Measurements from ENCODE around the gene XPA. TPM values are rescaled to one million over a fixed set of nuclear protein-coding genes. Genes with fewer than 3 reads are reported as not detected.
"Not testable (repeated sequence)": the region's sequence is repeated elsewhere in the genome, so short reads cannot be mapped to it uniquely, and the experiment has no call there.

XPA gene
- total RNA-seq = 3.2 TPM

GRCh38 chr9:97696803-97697601 lies at the start of gene XPA:
TSS of gene XPA (minus strand) at chr9:97697340. CDS start at chr9:97697292, 48 bp downstream.
- intact Hi-C loops (cut with DNase I) = loop anchor here (2.0 kb wide), 1 partner anchor 64 kb away; the partner anchor contains the start of genes NCBP1 and TSTD2
- DNase-seq (ENCODE audit: low spot score in 2 of 2) = peak; percentile 80 to 98
- Histone ChIP-seq H3K27me3 (no peaks in the 10 kb centered on the region), H3K27ac (peak within 1 kb of the TSS; percentile 93 to 96), H3K36me3 (peaks cover 0 to 9% of the 10 kb centered on the region in 2 donors), H3K4me3 (peak within 1 kb of the TSS; percentile 73 to 81), H3K9me3 (no peaks in the 10 kb centered on the region), H3K4me1 (peaks cover 0 to 25% of the 10 kb centered on the region in 2 donors)
- TF ChIP-seq, protein P1, sequence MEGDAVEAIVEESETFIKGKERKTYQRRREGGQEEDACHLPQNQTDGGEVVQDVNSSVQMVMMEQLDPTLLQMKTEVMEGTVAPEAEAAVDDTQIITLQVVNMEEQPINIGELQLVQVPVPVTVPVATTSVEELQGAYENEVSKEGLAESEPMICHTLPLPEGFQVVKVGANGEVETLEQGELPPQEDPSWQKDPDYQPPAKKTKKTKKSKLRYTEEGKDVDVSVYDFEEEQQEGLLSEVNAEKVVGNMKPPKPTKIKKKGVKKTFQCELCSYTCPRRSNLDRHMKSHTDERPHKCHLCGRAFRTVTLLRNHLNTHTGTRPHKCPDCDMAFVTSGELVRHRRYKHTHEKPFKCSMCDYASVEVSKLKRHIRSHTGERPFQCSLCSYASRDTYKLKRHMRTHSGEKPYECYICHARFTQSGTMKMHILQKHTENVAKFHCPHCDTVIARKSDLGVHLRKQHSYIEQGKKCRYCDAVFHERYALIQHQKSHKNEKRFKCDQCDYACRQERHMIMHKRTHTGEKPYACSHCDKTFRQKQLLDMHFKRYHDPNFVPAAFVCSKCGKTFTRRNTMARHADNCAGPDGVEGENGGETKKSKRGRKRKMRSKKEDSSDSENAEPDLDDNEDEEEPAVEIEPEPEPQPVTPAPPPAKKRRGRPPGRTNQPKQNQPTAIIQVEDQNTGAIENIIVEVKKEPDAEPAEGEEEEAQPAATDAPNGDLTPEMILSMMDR (IDR thresholded peaks at IDR 0.05) = no peak

- Histone ChIP-seq H3K4me3 (no peak overlapping the region), H3K36me3 (no peaks in the 10 kb centered on the region), H3K4me1 (peaks cover 4 to 6% of the 10 kb centered on the region in 2 donors), H3K27me3 (no peaks in the 10 kb centered on the region), H3K27ac (no peak overlapping the region), H3K9me3 (peaks cover 5 to 6% of the 10 kb centered on the region in 2 donors)
- intact Hi-C loops (cut with DNase I) = no loop called here
- TF ChIP-seq, protein P1 (IDR thresholded peaks at IDR 0.05) = no peak
- DNase-seq (ENCODE audit: low spot score in 2 of 2) = no peak
Measured at GRCh38 chr9:97744710-97745708, 47.9 kb upstream of the XPA start.

DNA sequence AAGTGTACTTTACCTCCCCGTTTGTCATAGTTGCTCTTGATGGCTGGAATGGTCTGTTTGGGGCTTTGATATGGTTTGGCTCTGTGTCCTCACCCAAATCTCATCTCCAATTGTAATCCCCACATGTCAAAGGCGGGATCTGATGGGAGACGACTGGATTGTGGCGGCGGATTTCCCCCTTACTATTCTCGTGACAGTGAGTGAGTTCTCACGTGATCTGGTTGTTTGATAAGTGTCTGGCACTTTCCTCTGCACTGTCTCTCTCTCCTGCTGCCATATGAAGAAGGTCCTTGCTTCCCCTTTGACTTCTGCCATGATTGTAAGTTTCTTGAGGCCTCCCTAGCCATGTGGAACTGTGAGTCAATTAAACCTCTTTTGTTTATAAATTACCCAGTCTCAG lies 46.9 kb upstream of the XPA start:
- DNase-seq (ENCODE audit: low spot score in 2 of 2); H3K4me1 ChIP-seq; H3K4me3 ChIP-seq; H3K27me3 ChIP-seq; intact Hi-C loops (cut with DNase I); H3K27ac ChIP-seq; H3K9me3 ChIP-seq; H3K36me3 ChIP-seq: not testable (repeated sequence)

GRCh38 chr9:97742545-97742944 lies 45.4 kb upstream of the XPA start:
- TF ChIP-seq, protein P1 (IDR thresholded peaks at IDR 0.05) = no peak
- H3K4me1 ChIP-seq = peaks cover 4 to 6% of the 10 kb centered on the region in 2 donors
- no peak for DNase-seq (ENCODE audit: low spot score in 2 of 2)
- no peaks in the 10 kb centered on the region for H3K27me3 ChIP-seq
- H3K4me3 ChIP-seq = no peak overlapping the region
- intact Hi-C loops (cut with DNase I) = no loop called here
- no peaks in the 10 kb centered on the region for H3K36me3 ChIP-seq
- H3K9me3 ChIP-seq = peaks cover 5 to 6% of the 10 kb centered on the region in 2 donors
- H3K27ac ChIP-seq = no peak overlapping the region

- no peaks in the 10 kb centered on the region for H3K36me3 ChIP-seq
Measured at GRCh38 chr9:97741947-97742346, 44.8 kb upstream of the XPA start.

More at GRCh38 chr9:97741947-97742346, 44.8 kb upstream of the XPA start:
- H3K9me3 ChIP-seq = peaks cover 5 to 6% of the 10 kb centered on the region in 2 donors
- H3K27ac ChIP-seq = no peak overlapping the region
- no peak for DNase-seq (ENCODE audit: low spot score in 2 of 2)
- no peaks in the 10 kb centered on the region for H3K27me3 ChIP-seq
- TF ChIP-seq, protein P1 (IDR thresholded peaks at IDR 0.05) = no peak
- H3K4me3 ChIP-seq = no peak overlapping the region
- intact Hi-C loops (cut with DNase I) = no loop called here
- H3K4me1 ChIP-seq = peaks cover 4 to 6% of the 10 kb centered on the region in 2 donors
